Stimulated activated CD4-positive, alpha-beta T cell treated with anti-CD3 and anti-CD28 coated beads, Interleukin-4, amount 100 ng/mL, for 48 hours (primary cell): ENCODE data around the gene MED15.
A peak's percentile ranks its signal among the peaks of the same experiment; 100 is the strongest.

Experiments
- DNase-seq, 2 donors: peaks; one replicate each; pipeline ENCODE4 v3.0.0-alpha.2; 2020; ENCODE audit warnings: low read depth in 2 of 2

MED15 gene

DNA sequence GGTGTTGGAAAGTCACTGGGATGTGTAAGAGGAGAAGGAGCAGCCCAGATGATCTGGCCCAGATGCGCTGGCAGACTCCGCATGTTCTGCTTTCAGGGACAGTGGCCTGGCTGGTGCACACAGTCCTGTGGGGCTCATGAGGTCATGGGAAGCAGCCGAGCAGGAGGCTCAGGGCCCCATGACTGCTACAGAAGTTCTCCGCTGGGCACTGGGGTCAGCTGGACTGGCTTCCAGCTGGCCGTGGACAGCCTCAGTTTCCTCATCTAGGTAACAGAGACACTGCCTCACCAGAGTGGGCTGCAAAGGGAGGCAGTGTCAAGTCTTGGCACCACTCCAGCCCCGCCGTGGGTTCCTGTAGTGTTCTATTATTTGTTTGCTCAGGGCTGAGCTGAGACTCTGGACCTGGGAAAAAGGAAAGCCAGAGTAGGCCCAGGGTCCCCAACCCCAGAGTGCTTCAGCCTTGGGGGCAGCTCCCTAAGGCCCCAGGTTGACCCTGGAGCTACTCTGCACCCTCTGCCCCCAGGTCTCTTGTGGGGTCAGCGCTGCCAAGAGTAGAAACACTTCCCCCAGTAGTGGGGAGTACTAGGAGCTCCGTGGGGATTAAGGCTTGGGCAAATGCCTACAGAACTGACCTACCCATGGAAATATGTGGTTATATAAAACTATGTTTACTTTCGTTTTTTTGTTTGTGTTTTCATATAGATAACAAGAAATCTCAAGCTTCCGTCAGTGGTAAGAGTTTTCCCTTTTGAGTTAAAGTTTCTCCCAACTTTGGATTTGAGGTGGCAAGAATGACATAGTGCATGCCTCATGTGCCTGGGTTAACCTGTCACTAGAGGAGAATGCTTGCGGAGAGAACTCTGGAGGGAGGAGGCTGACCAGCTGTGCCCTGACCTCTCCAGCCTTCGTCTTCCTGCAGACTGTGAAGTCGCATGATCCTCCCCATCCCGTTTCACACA, 45.3 kb downstream of the MED15 start:
- no peak for DNase-seq

DNA sequence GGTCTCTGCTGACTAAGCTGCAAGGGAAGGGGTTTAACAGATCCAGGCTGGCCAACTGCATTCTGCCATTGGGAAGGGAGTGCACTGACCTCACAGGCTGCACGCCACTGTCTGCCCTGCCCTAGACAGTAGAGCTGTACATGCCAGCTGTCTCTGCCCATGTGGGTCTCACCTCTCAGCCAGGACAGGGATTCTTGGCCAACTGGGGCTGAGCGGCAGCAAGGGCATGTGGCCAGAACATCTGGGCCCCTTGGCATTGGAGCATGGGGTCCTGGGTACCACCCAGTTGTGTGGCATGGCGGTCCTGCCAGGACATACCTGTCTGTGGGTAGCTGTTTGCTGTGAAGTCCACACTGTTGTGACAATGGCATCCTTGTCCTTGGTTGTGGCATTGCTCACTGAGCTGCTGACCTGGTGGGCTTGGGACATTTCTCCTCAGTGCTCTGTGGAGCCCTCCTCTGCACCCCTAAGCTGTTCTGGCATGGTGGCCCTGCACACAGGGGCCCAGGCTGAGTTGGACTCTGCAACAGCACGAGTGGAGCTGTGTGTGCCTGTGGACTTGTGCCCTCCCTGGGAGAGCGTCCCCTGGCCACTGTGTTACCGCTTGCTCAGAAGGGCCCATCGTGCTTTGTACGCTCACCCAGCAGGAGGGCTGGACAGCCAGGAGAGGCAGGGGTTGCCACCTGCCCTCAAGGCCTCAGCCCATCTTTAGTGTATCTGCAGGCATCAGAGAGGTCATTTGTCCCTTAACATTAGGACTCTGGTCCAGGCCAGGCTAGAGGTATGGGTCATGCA, 46.7 kb downstream of the MED15 start:
- DNase-seq: no peak

DNA sequence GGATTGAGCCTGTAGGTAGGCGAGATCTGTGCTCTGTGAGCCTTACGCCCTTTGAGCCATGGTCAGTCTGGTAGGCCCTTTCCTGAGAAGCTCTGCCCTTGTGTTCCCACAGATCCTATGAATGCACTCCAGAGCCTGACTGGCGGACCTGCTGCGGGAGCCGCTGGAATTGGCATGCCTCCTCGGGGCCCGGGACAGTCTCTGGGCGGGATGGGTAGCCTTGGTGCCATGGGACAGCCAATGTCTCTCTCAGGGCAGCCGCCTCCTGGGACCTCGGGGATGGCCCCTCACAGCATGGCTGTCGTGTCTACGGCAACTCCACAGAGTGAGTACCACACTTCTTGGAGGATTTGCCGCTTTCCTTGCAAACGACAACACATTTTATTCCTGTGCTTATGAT, 47.4 kb downstream of the MED15 start:
- DNase-seq: no peak

- DNase-seq: no peak
Measured at GRCh38 chr22:20558534-20558933, 51.1 kb downstream of the MED15 start.

DNA sequence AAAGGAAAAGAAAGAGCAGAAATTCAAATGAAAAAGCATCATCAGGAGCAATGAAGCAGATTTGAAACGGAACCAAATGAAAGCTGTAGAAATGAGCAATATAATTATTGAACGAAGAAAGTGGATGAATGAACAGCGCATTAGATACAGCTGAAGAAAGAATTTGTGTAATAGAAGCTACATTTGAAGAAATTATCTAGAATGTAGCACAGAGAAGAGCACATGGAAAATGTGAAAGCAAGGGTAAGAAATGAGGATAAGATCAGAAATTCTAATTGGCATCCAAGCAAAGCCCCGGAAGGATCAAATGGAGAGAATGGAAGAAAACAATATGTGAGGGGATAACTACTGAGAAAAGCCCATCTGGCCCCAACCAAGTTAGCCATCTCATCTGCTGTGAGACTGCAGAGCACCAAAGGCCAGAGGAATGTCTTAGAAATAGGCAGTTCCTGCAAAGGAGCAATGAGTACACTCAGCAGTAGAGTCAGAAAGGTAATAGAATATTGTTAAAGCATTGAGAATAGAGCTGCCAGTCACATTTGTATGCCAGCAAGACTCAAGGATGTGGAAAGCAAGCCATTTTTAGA, 51.9 kb downstream of the MED15 start:
- DNase-seq: no peak

DNA sequence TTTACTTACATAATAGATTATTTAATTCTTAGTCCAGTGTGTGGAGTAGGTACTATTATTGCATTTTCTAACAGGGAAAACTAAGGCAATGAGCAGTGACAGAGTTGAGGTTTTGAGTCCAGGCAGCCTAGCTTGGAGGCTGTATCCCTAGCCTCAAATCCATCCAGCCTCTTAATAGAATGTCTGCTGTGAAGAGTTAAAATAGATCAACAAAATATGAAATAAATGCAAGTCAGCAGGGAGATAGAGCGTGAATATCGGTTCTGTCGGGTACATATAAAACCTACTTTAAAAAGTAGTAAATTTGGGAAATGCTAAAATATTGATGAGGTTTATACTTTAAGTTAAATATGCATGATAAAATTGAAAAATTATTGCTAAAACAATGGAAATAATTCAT, 53.3 kb downstream of the MED15 start:
- DNase-seq: no peak

DNA sequence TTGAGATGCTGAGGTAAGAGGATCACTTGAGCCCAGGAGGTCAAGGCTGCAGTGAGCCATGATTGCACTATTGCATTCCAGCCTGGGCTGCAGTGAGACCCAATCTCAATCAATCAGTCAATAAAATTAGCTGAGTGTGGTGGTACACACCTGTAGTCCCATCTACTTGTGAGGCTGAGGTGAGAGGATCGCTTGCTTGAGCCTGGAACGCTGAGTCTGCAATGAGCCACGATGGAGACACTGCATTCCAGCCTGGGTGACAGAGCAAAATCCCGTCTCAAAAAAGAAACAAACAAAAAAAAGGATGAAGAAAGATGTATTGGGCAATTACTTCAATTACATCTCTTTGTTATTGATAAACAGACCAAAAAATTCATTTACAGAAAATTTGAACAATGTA, 54.5 kb downstream of the MED15 start:
- no peak for DNase-seq

DNA sequence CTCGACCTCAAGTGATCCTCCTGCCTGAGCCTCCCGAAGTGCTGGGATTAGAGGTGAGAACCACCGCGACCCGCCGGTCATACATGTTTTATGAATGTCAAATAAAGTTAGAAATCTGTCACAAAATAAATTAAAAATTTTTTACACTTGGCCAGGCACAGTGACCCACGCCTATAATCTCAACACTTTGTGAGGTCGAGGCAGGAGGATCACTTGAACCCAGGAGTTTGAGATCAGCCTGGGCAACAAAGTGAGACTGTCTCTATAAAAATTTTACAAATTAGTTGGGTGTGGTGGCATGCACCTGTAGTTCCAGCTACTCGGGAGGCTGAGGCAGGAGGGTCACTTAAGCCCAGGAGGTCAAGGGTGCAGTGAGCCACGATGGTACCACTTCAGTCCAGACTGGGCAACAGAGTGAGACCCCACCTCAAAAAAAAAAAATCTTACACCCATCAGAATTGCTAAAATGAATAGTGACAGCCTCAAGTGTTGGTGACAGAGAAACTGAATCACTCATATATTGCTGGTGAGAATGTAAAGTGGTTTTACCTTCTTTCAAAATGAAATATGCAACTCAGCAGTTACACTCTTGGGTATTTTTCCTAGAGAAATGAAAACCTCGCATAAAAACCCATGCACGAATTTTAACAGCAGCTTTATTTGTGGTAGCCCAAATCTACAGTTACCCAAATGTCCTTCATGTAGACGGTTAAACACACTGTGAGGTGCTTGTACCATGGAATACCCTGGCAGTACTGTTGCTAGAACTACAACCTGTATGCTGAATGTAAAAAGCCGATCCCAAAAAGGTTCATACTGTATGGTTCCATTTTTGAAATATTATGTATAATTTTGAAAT, 55.4 kb downstream of the MED15 start:
- no peak for DNase-seq

DNA sequence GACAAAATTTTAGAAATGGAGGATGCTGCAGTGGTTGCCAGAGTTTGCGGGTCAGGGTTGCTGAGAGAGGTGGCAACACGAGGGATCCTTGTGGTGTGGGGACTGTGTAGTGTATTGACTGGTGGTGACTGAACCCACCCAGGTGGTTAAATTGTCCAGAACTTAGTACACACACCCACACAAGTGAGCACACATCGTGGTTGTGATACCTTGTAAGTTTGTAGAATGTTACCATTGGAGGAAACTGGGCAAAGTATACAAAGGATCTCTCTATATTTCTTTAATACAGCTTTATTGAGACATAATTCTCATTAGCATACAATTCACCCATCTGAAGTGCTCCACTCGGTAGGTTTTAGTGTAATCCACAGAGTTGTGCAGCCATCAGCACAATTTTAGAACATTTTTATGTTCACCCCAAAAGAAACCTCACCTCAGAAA, 56.1 kb downstream of the MED15 start:
- DNase-seq: no peak

- DNase-seq: no peak
Measured at GRCh38 chr22:20563941-20564371, 56.5 kb downstream of the MED15 start.

GRCh38 chr22:20565079-20565734, 57.8 kb downstream of the MED15 start:
- DNase-seq: no peak

- DNase-seq: no peak
Measured at GRCh38 chr22:20565761-20566160, 58.4 kb downstream of the MED15 start.

DNA sequence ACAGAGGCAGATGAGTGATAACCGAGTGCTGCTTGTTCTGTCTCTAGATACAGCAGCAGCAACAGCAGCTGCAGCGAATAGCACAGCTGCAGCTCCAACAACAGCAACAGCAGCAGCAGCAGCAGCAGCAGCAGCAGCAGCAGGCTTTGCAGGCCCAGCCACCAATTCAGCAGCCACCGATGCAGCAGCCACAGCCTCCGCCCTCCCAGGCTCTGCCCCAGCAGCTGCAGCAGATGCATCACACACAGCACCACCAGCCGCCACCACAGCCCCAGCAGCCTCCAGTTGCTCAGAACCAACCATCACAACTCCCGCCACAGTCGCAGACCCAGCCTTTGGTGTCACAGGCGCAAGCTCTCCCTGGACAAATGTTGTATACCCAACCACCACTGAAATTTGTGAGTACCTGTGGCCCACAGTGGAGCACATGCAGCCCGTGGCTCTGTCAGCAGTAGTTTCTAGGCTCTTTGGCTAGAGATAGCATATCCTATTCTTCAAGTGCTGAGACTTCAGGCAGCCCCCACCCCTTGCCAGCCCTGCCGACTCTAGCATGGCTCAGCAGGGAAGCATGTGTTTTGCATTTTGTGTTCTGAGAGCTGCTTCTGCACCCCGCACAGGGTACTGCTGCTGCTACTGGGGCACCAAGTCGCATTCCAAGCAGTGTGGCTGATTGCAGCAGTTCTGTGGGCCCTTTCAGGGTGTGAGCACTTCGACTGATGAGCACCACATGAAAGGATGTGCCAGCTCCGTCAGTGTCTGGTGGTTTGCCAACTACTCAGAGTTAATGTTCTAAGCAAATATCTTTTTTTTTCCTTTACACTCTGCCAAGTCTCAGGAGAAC, 59.2 kb downstream of the MED15 start:
- DNase-seq: no peak

DNA sequence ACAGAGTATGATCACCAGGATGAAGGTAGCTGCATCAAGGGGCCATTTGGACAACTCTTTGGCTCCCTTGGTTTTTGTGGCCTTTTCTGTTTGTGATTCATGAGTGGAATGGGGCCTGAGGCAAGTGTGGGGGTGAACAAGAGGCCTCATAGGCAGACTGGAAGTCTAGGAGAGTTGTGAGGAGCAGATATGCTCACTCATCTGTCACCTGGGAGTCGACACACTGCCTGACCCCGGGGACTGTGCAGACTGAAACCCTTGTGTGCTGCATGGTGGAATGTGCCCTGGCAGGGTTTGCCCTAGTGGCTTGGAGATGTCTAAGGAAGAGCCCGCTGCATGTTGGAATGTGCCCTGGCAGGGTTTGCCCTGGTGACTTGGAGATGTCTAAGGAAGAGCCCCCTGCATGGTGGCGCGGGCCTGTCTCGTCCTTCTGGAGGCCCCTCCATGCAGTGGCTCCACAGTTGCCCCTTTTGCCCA, 60.0 kb downstream of the MED15 start:
- DNase-seq: no peak

GRCh38 chr22:20567993-20568417, 60.6 kb downstream of the MED15 start:
- no peak for DNase-seq

GRCh38 chr22:20568502-20569058, 61.2 kb downstream of the MED15 start:
- DNase-seq: no peak

DNA sequence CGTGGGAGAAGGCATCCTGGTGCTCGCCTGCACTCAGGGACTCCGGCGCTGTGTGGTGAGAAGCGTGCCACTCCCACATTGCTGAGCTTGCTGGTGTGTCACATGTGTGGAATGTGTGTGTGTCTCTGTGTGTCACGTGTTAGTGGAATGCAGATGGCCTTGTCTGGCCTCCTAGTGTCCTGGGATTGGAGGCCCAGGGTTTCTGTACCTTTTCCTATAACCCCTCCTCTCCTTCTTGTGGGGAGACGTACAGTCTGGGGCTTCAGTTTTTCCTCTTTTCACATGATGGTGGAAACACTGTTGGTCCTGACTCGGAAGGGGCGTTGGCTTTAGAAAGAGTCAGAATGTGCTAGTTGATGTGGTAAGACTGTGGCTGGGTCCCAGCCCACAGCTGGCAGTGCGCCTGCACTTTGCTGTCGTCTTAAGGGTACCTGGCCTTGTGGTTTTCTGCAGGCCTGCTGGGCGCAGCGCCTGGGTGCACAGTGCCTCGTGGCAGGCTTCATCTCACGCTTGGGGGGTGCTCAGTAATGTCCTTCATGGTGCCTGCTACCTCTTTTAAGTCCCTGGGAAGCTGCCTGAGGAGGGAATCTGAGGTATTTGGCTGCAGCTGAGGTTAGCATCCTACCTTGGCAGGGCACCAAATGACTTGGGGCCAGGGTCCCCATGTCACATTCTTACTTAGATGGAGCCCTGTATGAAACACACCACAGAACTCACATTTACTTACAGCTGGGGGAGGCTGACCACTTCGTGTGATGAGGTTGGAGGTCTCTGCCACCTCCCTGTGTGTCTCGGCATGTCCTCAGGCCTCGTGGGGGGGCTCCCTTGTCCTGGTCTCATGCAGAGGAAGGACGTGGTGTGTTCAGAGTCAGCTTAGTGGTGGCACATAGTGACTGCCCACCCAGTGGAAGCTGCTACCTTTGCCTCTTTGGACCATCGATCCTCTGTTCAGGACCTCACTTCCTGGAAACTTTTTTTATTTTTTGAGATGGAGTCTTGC, 61.9 kb downstream of the MED15 start:
- DNase-seq: peak; percentile 42 to 53

DNA sequence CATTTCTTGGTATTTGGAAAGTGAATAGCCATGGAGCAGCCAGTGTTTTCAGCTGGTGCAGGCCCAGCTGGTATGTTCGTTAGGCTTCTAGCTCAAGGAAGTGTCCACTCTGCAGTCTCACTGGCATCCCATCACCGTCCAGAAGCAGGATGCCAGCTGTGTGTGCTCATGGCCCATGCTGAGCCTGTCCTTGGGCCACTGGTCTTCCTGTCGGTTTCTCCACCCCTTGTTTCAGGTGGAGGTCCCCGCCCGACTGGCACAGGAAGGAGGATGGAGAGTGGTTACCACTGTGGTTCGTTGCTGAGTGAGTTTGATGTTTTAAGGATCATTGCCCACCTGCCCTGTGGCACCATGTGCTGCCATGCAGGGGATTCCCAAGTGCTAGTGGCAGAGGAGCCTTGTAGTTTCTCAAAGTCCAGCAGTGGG, 63.7 kb downstream of the MED15 start:
- DNase-seq: no peak
